Measurements from ENCODE around the gene TLL1.

TLL1 gene

GRCh38 chr4:165971933-165972332, 98.9 kb downstream of the TLL1 start:
- no peak for DNase-seq (ENCODE audit: low read depth)

- DNase-seq (ENCODE audit: low read depth) = no peak
Observed at GRCh38 chr4:165972747-165973146, 99.7 kb downstream of the TLL1 start.

- no peak for DNase-seq (ENCODE audit: low read depth)
Observed at GRCh38 chr4:165982934-165983333, 109.9 kb downstream of the TLL1 start.

- no peak for DNase-seq (ENCODE audit: low read depth)
Observed at GRCh38 chr4:165986956-165987698, 114.1 kb downstream of the TLL1 start.

- no peak for DNase-seq (ENCODE audit: low read depth)
Observed at GRCh38 chr4:165991325-165992180, 118.5 kb downstream of the TLL1 start.

GRCh38 chr4:165992283-165992682, 119.2 kb downstream of the TLL1 start:
- DNase-seq (ENCODE audit: low read depth) = no peak

- DNase-seq (ENCODE audit: low read depth) = no peak
Observed at GRCh38 chr4:165994701-165995100, 121.7 kb downstream of the TLL1 start.

- no peak for DNase-seq (ENCODE audit: low read depth)
Observed at GRCh38 chr4:166003811-166004210, 130.8 kb downstream of the TLL1 start.

- DNase-seq (ENCODE audit: low read depth) = no peak
Observed at GRCh38 chr4:166006217-166006616, 133.2 kb downstream of the TLL1 start.

- DNase-seq (ENCODE audit: low read depth) = no peak
Observed at GRCh38 chr4:166008510-166008909, 135.5 kb downstream of the TLL1 start.

- no peak for DNase-seq (ENCODE audit: low read depth)
Observed at GRCh38 chr4:166012129-166013030, 139.3 kb downstream of the TLL1 start.

GRCh38 chr4:166014411-166014810, 141.4 kb downstream of the TLL1 start:
- DNase-seq (ENCODE audit: low read depth) = no peak

- DNase-seq (ENCODE audit: low read depth) = no peak
Observed at GRCh38 chr4:166017804-166018203, 144.8 kb downstream of the TLL1 start.

- DNase-seq (ENCODE audit: low read depth) = no peak
Observed at GRCh38 chr4:166019441-166020220, 146.6 kb downstream of the TLL1 start.

GRCh38 chr4:166021617-166022016, 148.6 kb downstream of the TLL1 start:
- no peak for DNase-seq (ENCODE audit: low read depth)

- DNase-seq (ENCODE audit: low read depth) = no peak
Observed at GRCh38 chr4:166034965-166035364, 161.9 kb downstream of the TLL1 start.

GRCh38 chr4:166039822-166040221, 166.8 kb downstream of the TLL1 start:
- no peak for DNase-seq (ENCODE audit: low read depth)

GRCh38 chr4:166042510-166043055, 169.5 kb downstream of the TLL1 start:
- no peak for DNase-seq (ENCODE audit: low read depth)

- DNase-seq (ENCODE audit: low read depth) = no peak
Observed at GRCh38 chr4:166043801-166044200, 170.8 kb downstream of the TLL1 start.

GRCh38 chr4:166044871-166045270, 171.8 kb downstream of the TLL1 start:
- DNase-seq (ENCODE audit: low read depth) = no peak

- DNase-seq (ENCODE audit: low read depth) = no peak
Observed at GRCh38 chr4:166045457-166045856, 172.4 kb downstream of the TLL1 start.
